Activated T-cell treated with anti-CD3 and anti-CD28 coated beads for 4 hours (primary cell): ENCODE measurements around the gene TPPP.
"Not testable (repeated sequence)": the region's sequence is repeated elsewhere in the genome, so short reads cannot be mapped to it uniquely, and the experiment has no call there.

Experiments used
- DNase-seq: peaks from one replicate; pipeline ENCODE4 v3.0.0-alpha.2; 2020

TPPP gene

GRCh38 chr5:692529-693041, 567 bp downstream of the TPPP start:
- DNase-seq: not testable (repeated sequence)

DNA sequence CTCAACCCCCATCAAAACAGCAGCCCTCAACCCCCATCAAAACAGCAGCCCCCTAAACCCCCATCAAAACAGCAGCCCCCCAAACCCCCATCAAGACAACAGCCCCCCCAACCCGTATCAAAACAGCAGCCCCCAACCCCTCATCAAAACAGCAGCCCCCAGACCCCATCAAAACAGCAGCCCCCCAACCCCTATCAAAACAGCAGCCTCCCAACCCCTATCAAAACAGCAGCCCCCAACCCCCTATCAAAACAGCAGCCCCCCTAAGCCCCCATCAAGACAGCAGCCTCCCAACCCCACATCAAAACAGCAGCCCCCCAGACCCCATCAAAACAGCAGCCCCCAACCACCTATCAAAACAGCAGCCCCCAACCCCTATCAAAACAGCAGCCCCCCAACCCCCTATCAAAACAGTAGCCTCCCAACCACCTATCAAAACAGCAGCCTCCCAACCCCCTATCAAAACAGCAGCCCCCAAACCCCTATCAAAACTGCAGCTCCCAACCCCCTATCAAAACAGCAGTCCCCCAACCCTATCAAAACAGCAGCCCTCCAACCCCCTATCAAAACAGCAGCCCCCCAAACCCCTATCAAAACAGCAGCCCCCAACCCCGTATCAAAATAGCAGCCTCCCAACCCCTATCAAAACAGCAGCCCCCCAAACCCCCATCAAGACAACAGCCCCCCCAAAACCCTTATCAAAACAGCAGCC, 1.2 kb downstream of the TPPP start:
- DNase-seq: no peak

- DNase-seq: not testable (repeated sequence)
Measured at GRCh38 chr5:691049-691448, 2.1 kb downstream of the TPPP start.

- not testable (repeated sequence) for DNase-seq
Measured at GRCh38 chr5:690293-690692, 2.9 kb downstream of the TPPP start.

- not testable (repeated sequence) for DNase-seq
Measured at GRCh38 chr5:688348-689010, 4.7 kb downstream of the TPPP start.

DNA sequence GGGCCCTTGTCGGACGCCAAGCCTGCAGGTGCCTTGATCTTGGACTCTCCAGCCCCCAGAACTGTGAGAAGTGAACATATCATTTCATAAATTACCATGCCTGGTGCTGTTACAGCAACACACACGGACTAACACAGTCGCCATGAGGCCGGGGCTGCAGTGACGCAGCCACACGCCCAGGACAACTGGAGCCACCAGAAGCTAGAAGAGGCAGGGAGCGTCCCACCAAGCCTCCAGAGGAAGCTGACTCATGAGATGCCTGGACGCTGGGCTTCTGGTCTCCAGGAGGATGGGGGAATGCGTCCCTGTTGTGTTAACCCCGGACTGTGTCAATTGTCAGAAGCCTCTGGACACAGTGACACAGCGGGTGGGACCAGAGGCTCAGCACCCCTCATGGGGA, 6.2 kb downstream of the TPPP start:
- DNase-seq: not testable (repeated sequence)

- DNase-seq: not testable (repeated sequence)
Measured at GRCh38 chr5:686172-686523, 7.0 kb downstream of the TPPP start.

DNA sequence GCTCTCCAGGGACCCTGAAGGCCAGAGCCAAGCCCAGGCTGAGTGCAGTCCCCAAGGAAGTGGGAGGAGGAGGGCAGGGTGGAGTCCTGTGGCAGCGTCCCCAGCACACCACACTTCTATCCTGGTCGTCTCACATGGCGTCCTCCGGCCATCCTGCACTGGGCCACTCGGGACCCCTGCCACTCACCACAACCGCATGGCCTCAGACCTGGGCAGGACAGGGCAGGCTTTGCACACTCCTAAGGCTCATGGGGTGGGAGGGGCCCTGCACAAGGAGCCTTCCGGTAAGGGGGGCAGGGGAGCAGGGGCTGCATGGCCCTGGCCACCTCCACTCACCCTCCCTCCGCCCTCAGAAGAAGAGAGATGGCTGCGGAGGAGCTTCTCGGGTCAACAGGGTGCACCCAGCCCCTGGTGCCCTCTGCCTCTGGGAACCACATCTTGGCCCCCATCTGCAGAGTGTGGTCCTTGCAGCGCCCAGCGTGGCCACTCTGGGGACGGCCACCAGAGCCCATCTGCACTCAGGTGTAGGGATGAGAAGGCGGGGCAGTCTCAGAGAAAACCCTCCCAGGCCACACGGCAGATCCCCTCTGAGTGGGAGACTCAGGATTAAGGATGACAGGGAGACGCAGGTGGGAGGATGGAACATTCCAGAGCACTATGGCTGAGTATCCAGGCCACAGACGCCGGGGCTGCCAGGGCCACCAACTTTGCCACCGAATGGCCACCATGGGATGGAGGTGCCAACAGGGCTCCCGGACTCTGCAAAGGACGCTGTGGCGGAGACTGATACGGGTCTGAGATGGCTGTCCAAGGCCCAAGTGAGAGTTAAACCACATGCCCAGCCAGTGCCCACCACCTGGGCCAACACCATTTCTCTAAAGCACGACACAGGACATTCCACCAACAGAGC, 7.6 kb downstream of the TPPP start:
- DNase-seq: no peak

DNA sequence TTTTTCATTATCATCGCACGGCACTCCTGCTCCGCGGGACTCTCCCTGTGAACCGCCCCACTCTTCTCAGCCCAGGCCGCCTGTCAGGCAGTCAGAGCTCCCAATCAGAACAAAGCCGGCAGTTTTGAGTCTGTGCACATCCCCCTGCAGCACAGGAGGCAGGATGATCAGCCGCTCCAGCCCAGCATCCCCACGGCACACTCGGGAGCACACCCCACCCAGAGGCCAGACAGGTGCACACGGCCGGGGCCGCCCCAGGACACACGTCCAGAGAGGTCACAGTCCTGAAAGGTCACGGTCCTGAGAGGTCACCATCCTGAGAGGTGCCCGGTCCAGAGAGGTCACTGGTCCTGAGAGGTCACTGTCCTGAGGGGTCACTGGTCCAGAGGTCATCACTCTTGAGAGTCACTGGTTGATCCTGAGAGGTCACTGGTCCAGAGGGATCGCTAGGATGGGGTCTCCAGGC, 8.4 kb downstream of the TPPP start:
- no peak for DNase-seq

GRCh38 chr5:683551-684481, 9.3 kb downstream of the TPPP start:
- DNase-seq: no peak

GRCh38 chr5:682651-683358, 10.3 kb downstream of the TPPP start:
- not testable (repeated sequence) for DNase-seq

DNA sequence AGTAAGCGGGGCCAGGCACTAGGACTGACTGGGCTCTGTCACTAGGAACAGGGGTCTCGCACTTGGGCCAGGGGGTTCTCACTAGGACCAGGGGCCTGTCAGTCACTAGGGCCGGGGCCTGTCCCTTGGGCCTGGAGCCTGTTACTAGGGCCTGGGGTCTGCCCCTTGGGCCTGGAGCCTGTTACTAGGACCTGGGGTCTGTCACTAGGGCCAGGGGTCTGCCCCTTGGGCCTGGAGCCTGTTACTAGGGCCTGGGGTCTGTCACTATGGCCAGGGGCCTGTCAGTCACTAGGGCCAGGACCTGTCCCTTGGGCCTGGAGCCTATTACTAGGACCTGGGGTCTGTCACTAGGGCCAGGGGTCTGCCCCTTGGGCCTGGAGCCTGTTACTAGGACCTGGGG, 10.9 kb downstream of the TPPP start:
- not testable (repeated sequence) for DNase-seq

- not testable (repeated sequence) for DNase-seq
Measured at GRCh38 chr5:681317-682191, 11.6 kb downstream of the TPPP start.

- DNase-seq: not testable (repeated sequence)
Measured at GRCh38 chr5:680836-681235, 12.3 kb downstream of the TPPP start.

- DNase-seq: not testable (repeated sequence)
Measured at GRCh38 chr5:680118-680795, 12.9 kb downstream of the TPPP start.

- not testable (repeated sequence) for DNase-seq
Measured at GRCh38 chr5:679166-679895, 13.8 kb downstream of the TPPP start.

GRCh38 chr5:678521-678920, 14.6 kb downstream of the TPPP start:
- not testable (repeated sequence) for DNase-seq

DNA sequence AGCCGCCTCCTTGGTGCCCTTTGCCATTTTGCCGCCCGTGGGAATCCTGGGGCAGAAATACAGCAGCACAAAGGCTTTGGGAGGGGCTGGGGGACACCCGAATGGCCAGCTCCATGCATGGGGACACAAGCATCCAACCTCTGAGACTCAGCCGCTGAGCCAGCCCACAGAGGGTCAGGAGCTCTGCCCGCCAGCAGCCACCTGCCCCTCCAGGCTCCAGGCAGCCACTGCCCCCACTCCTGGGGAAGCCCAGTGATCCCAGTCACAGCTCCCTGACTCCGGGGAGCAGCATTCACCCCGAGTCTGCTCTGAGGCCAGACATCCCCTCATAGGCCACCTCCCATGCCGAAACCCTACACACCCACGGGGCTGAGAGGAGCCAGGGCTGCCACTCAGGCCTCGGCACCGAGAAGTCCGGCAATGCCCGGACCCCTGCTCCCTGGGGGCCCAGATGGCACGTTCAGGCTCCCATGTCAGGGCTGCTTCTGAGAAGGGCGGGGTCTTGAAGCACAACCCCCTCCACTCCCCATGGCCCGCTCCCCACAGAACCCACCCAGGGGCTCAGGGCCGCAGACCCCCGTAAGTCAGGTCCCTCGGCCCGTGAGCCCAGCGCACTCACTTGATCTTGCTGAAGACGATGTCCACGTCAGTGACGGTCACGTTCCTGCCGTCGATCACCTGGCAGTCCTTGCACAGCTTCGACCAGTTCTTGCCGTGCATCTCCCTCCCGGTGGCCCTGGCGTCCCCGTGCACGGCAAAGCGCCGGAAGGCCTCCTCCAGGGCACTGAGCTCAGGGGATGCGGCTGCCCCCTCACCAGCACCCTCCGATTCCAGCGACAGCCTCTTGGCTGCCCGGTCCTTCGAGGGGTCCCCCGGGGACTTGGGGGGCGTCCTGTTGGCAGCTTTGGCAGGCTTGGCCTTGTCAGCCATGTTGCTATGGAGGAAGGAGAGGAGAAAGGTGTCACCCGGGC, 15.7 kb downstream of the TPPP start:
- no peak for DNase-seq
